A204.1 (cell line): ENCODE measurements around the gene SFRP5.

ENCODE experiments used
- FAIRE-seq: peaks from 2 replicates; lab custom pipeline; 2012; peaks lifted over from hg19 to GRCh38; lab: Jason Lieb, UNC

Gene SFRP5, protein sequence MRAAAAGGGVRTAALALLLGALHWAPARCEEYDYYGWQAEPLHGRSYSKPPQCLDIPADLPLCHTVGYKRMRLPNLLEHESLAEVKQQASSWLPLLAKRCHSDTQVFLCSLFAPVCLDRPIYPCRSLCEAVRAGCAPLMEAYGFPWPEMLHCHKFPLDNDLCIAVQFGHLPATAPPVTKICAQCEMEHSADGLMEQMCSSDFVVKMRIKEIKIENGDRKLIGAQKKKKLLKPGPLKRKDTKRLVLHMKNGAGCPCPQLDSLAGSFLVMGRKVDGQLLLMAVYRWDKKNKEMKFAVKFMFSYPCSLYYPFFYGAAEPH

DNA sequence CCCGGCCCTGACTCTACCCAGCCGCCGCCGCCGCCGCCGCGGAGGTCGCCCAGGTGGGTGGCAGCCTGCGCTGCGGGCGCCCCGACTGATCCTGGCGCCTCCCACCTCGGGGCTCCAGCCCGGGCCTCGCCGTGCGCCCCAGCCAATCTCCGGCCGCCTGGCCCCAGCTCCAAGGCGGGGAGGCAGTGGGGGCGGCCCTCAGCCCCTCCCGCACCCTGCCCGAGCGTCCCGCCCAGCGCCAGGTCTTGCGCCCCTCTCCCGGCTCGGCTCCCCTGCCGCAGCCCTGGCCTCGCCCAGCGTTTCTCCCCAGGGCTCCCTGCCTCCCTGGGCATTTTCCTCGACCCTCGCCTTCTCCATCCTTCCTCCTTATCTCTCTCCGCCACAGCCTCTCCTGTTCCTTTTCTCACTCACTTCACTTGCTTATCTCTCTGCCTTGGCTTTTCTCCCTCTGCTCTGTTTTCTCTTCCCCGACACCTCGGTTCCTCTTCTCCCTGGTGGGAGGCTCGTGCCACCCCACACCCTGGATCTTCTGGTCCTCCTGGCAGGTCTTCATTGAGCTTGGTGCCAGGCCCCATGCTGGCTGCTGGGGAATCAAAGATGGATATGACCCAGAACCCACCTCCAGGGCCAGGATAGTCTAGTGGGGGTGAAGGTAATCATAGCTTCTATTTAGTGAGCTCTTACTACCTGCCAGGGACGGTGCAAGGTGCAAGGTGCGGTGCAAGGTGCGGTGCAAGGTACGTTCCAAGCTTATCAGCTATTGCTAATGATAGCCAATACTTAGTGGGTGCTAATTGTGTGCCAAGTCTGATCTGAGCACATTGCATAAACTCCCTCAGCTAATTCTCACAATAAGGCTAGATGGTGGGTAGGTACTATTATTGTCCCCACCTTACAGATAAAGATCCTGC, at the start of gene SFRP5:
SFRP5 (minus strand) TSS at position 87 of the 911 bp plus-strand sequence. CDS start 166 bp downstream, outside the sequence.
- no peak for FAIRE-seq

DNA sequence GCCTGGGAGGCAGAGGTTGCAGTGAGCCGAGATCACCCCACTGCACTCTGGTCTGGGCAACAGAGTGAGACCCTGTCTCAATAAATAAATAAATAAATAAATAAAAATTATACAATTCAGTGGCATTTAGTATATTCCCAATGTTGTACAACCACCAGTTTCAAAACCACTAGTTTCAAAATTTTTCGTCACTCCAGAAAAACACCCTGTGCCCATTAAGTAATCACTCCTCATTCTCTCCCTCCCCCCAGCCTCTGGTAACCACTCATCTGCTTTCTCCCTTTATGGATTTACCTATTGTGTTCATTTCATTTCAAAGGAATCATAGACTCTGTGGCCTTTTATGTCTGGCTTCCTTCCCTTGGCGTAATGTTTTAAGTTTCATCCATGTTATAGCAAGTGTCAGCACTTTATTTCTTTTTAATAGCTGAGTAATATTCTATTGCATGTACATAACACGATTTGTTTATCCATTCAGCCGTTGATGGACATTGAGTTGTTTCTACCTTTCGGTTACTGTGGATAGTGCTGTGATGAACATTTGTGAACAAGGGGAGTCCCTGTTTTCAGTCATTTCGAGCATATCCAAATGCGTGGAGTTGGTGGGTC, 48.4 kb upstream of the SFRP5 start:
- no peak for FAIRE-seq

DNA sequence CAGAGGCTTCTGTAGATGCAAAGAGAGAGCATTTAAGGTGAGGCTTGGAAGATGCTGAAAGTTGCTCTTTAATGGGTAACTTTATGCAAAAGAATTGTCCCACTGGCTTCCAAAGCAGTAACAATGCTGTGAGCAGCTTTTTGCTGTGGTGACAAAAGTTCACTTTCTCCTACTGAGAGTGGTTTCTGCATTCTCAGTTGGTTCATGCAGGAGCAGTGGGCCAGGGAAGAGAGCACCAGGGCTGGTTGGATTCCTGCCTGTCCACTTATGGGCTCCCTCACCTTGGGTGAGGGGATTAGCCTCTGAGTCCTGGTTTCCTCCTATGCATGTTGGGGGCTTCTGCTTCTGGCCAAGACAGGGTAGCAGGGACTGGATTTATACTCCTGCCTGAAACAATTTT, 46.8 kb upstream of the SFRP5 start:
- FAIRE-seq: no peak

DNA sequence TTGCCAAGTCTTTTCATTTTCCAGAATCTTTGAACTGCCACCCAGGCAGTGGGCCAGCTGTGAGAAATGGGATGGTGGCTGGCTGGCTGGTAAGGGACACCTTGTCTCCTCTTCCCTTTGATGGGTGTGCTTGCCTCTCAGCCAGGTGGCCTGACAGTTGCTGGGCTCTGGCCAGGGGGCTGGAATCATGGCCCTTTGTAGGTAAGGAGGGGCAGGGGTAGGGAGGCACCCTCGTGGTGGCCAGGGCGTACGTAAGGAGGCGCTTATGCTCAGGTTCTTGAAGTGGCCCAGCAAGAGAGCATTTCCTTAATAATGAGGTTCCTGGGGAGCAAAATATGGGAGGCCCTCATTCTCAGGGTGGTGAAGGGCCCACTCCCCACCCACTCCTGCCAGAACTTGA, 44.8 kb upstream of the SFRP5 start:
- FAIRE-seq: no peak

DNA sequence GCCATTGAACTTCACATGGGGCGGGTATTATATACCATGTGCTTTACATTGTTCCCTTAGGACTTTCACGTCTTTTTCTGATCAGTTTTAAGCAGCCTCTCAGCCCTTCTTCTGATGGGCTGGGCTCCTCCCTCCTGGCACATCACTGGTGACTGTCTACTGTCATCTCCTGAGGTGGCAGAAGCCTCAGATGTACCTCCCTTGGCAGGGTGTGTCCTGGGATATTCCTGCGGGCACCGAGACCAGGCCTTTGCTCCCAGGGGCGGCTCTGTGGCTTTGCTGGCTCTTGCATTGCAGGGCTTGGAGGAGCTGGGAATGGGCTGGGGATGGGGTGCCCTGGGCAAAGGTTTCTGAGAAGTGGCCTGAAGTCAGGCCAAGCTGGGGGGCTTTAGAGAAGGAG, 43.2 kb upstream of the SFRP5 start:
- FAIRE-seq: no peak

DNA sequence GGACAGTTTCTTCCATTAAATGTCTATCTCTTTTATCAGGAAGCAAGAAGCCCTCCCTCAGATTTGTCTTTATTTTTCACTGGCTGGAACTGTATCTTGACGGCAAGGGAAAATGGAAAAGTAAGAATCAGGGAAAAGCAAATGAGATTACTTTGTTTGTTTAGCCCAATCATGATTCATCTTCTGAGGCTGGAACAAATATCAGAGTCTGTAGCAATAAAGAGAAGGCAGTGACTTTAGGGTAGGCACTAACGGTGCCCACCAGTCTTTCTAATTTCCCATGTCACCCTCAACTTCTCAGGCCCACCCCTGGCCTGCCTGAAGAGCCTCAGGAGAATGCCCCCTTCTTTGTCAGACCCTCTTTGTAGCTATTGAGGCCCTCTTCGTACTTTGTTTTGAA, 41.5 kb upstream of the SFRP5 start:
- FAIRE-seq: no peak

DNA sequence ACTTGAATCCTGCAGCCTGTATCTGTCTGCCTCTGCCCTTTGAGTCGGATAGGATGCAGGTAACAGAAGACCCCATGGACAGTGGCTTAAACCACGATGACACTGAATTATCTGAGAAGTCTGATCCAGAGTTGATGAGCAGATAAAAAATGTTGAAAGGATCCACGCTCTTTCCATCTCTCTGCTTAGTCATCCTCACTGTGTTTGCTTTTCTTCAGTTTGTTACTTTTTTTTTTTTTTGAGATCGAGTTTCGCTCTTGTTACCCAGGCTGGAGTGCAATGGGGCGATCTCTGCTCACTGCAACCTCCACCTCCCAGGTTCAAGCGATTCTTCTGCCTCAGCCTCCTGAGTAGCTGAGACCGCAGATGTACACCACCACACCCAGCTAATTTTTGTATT, 40.9 kb upstream of the SFRP5 start:
- FAIRE-seq: no peak

DNA sequence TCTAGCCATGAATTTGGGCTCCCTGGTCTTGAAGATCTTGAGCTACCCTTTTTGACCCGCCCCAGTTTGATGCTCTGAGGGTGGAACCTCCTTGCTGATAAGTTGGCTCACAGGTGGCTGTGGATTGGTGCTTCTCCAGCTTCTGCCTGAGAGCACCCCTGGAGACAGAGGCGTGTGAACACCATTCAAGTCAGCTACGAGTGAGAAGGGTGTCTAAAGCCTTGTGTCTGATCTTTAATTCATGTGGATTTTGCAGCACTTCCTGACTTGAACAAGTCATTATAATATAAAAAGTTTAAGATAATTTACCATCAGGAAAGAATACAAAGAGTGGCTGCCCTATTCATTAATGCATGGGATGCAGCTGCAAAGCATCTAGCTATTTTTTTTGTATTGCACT, 40.2 kb upstream of the SFRP5 start:
- no peak for FAIRE-seq

DNA sequence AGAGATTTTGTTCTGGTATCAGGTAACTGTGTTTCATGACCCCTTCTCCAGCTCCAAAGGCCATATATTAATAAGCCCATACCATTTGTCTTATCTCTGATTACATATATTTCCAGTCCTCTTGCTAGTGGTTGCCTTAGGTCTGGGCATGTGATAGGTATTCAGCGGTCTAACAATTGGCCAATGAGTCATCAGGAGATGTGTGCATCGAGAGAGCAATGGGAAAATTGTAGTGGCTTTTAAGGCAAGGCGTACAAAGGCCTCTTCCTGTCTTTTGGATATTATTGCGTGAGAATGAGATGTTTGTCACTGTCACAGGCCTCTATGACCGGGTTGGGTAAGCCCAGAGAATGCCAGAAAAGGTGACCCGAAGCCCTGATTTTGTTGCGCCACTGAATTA, 38.6 kb upstream of the SFRP5 start:
- FAIRE-seq: no peak

DNA sequence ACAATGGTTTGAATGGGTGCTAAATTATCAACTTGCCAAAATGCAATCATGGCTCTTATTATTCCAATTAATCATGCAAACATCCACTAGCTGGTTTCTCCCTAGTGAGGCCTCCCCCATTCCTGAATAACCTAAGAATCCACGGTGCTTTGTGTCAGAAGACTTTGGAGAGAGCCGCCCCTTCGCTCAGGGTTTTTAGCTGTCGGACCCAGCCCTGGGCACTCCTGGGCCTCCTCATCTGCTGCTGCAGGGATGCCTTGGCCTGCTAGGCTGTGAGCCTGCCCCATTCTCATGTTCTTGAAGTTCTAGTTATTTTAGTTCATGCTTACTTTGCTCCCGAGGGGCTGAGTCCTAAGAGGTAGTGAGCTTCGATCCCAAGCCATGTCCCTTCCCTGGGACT, 34.1 kb upstream of the SFRP5 start:
- no peak for FAIRE-seq

DNA sequence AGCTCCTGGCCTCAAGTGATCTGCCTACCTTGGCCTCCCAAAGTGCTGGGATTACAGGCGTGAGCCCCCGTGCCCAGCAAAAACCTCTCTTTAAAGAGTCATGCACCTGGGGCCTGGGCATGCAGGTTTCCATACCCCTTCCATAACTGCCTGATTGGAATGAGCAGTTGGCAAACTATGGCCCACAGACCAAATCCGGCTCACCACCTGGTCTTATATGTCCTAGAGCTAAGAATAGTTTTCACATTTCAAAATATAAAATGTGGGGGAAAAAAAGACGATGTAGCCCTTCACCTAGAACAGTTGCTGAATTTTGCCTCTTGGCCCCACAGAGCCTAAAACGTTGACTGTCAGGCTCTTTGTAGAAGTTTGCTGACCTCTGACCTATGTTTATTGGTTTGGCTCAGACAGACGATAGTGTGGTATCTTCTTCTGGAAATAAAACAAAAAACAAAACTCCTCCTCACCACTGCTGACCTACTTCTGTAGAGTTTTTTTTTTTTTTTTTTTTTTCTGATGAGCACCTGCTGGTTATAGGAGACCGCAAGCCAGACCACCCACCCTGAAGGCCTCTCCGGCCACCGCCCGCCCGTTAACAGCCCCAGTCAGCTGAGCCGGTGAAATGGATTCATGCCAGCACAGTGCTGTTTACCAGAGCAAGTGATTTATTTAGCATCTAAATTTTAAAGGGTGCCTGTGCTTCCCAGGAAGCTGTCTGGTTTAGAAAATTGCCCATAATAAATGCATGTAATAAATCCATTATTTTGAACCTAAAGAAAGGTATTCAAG, 33.5 kb upstream of the SFRP5 start:
- no peak for FAIRE-seq

DNA sequence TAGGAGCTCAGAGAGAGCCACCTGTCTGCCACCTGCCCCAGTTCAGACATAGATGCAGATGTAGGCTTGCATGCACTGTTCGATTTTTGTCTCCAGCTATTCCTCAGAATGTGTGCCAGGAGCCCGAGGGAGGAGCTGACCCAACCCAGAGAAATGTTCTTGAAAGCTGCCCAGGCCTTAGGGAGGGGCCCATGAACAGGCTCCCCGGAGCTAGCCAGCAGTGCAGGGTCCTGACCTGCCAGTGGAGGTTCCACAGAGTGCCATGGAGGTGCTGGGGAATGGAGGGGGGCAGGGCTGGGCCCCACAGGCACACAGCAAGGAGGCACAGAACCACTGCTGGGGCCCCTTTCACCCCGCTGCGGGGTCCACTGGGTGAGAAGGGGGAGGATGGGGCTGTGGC, 29.6 kb upstream of the SFRP5 start:
- FAIRE-seq: no peak

DNA sequence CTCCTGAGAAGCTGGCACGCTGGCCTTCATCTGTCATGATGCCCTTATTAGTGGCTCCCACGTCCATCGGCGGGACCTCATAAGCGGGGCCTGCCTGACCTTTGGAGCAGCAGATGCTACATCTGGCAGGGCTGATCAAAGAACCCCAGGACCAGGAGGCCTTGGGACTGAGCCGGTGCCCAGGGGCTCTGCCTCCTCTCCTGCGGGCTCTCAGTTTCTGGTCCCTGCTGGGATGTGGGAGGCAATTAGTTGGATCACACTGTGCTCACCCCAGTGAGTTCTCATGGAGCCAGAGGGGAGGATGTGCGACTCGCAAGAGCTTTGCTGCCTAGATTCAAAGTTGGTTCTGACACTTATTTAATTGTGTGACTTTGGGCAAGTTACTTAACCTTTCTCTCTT, 28.7 kb upstream of the SFRP5 start:
- FAIRE-seq: no peak

DNA sequence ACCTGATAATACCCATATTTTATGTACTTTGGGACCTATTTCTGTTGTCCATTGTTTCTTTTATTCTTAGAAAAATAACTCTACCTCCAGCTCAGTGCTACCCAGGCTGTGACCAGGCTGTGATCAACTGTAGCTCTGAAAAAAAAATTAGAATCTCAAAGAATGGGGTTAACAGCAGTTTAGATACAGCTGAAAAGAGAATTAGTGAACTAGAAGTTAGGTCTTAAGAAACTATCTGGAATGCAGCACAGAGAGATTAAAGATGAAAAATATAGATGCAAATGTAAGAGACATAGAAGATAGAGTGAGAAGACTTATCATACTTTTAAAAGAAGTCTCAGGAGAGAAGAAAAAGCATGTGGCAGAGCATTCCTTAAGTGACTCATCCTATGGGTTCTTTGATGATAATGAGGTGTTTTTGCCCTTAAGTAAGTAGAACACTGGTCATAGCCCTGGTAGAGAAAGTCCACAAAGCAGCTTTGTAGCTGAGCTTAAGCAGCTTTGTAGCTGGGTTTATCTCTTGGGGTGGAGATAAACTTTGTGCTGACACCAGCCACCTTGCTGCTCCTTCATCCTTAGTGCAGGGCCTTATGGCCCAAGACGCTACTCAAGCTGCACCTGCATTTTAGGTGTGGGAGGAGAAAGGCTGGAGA, 27.3 kb upstream of the SFRP5 start:
- no peak for FAIRE-seq

DNA sequence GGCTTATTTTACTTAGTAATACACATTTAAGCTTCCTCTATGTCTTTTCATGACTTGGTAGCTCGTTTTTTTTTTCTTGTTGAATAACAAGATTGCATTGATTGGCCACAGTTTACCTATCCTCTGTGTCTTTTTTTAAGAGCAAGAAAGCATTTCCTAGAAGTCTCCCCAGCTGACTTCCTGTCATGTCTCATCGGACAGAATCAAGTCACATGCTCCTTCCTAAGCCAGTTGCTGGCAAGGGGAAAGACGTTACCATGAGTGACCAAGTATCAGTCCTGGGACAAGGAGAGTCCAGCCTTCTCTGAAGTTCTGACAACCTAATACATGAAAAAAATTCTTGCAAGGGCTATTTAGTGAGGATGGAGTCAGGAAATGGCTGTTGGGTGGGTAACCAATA, 24.9 kb upstream of the SFRP5 start:
- FAIRE-seq: no peak

DNA sequence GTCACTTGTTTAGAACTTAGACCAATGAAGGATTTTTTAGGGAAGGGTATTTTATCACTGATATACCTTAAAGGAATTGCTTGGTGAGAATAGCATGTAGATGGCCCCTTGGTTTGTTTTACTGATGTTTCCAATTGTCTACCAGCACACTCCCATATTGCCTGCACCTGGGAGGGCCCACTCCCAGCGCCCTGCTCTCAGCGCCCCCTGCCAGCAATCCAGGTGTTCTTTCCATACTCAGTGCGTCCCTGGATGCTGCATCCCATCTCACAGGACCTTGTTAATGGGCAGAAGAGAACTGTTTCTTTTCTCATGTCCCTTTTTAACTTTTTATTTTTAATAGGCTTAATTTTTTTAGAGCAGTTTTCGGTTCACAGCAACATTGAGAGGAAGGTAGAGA, 24.1 kb upstream of the SFRP5 start:
- FAIRE-seq: no peak

DNA sequence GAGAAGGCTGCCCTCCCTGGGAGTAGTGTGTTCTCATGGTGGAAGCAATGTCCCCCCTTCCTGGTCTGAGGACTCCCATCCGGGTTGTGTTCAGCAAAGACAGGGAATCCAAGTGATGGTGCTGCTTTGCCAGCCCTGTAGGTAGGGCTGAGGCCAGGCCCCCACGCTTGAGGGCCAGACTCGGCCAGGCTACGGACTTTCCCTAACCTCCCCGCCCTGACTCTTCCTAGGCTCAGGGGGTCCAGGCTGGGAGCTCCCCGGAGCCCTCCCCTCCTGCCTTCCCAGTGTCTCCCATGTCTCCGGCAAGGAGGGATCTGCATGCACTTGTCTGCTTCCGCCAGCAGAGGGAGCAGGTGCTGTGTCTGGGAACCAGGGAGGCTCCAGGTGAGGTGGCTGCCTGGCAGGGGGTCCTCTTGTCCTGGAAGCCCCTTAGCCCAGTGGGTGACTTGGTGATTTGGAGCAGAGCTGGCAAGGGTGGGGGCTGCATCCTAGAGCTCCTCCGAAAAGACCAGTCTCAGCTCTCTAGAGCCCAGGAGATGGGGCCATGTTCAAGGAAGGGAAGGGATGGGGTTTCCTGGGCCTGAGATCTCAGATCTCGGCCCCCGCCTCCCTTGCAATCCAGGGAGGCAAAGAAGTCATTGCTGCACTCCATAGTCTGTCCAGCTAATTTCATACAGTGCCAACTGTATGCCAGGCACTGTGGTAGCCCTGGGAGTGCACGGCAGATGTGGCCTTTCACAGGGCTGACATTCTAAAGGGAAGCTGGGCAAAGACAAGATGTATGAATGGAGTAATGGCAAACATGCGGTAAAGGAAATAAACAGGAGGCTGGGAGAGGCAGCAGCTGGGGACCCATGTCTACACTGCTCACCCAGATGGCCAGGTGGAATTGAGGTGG, 20.3 kb upstream of the SFRP5 start:
- FAIRE-seq: no peak

DNA sequence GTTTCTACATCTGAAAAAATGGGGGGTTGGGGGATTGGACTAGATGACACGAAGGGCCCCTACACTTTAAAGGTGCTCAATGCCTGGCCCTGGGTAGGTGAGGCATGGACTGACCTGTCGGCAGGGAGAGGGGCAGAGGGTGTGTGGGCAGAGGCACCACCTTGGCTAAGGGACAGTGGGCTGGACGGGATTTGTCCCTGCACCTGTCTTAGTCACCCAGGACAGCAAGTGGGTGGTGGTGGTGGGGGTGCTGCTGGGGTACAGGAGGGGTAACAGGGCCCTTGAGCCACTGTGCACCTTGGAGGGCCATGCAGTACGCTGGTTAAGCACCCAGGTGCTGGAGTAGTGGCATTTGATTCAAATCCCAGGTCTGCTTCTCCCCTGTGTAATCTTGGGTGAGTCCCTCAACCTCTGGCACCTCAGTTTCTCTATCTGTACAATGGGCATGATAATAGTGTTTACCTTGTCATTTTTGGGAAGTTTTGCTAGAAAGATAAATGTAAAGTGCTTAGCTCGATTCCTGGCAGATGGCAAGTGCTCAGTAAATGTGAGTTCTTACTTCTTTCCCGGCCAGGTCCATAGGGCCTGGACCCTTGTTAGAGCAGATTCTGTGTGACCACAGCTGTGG, 18.1 kb upstream of the SFRP5 start:
- no peak for FAIRE-seq

DNA sequence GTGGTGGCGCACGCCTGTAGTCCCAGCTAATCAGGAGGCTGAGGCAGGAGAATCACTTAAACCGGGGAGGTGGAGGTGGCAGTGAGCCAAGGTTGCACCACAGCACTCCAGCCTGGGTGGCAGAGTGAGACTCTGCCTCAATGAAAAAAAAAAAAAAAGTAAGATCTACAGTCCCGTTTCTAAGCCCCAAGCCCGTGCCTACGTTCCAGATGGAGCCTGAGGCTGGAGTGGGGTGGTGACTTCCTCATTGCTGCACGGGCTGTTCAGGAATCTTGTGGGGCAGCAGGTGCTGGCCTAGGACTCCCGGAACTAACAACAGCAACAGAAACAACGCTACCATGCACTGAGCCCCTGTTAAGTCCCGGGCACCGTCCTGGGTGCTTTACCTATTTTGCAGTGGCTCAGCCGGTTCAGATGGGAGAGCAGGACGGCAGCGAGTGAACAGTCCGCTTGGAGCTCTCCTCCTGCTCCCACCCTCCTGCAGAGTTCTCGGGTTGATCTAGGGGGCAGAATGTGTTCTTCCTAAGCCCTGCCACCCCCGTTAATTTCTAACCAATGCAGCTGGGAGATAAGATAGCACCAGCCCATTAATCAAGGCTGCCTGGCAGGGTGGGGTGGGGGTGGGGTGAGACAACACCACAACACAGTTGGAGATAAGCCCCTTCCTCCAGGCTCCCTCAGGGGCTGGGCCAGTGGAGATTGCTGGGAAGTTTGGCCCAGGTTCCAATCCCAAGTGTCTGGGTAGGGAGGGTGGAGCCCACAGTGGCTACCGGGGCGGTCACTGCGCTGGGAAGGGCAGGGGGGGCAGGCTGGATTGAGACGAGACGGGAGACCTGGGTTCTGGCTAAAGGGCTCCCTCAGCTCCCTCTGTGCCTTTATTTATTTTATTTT, 17.0 kb upstream of the SFRP5 start:
- FAIRE-seq: no peak
